Activated CD8-positive, alpha-beta T cell treated with anti-CD3 and anti-CD28 coated beads for 36 hours (primary cell): ENCODE measurements around the gene UBASH3A. TPM values are rescaled to one million over a fixed set of nuclear protein-coding genes. Genes with fewer than 3 reads are reported as not detected.
A peak's percentile ranks its signal among the peaks of the same experiment; 100 is the strongest.

Source experiments
- ATAC-seq: fragments of 200-7000 bp; cut with Tn5 transposase; one replicate; pipeline ENCODE4 v1.10.0; 2021; ENCODE audit warnings: mild to moderate bottlenecking, moderate library complexity
- CTCF ChIA-PET: fragments of 350-600 bp; sonication (Branson Sonifier 250); formaldehyde crosslinking; loops from one replicate; lab custom pipeline; 2021; ENCODE audit warnings: antibody characterized with exemption; lab: Charles Lee
- POLR2A ChIA-PET: fragments of 350-600 bp; sonication (Branson Sonifier 250); formaldehyde crosslinking; loops from one replicate; lab custom pipeline; 2021; ENCODE audit warnings: antibody characterized with exemption; lab: Charles Lee
- DNase-seq: peaks from one replicate; pipeline ENCODE4 v3.0.0-alpha.2; 2020
- H3K27ac Mint-ChIP-seq: one replicate; pipeline ENCODE4 v1.8.0; 2021; ENCODE audit warnings: mild to moderate bottlenecking, mixed read lengths
- H3K27me3 Mint-ChIP-seq: one replicate; pipeline ENCODE4 v1.8.0; 2021; ENCODE audit warnings: mixed read lengths
- H3K36me3 Mint-ChIP-seq: one replicate; pipeline ENCODE4 v1.8.0; 2021; ENCODE audit warnings: low read depth, mixed read lengths
- H3K4me1 Mint-ChIP-seq: one replicate; pipeline ENCODE4 v1.8.0; 2021; ENCODE audit warnings: low read depth, mixed read lengths
- H3K4me3 Mint-ChIP-seq: one replicate; pipeline ENCODE4 v1.8.0; 2021; ENCODE audit warnings: mild to moderate bottlenecking, moderate library complexity, mixed read lengths
- H3K9me3 Mint-ChIP-seq: one replicate; pipeline ENCODE4 v1.8.0; 2021; ENCODE audit warnings: mixed read lengths
- CTCF ChIP-seq: fragments of 200-600 bp; IDR thresholded peaks from one replicate; pipeline ENCODE4 v1.8.0; 2022; ENCODE audit warnings: antibody characterized with exemption, mild to moderate bottlenecking
- intact Hi-C: fragments of 100-400 bp; cut with micrococcal nuclease; formaldehyde crosslinking; loops from one replicate; pipeline ENCODE4 v1.10.0; 2022
- total RNA-seq, 2 experiments: library from RNA; stranded (reverse); gene quantifications; one replicate each; pipeline ENCODE4 v1.2.3, GENCODE V29; 2021

UBASH3A gene
- total RNA-seq, 2 experiments from 2014 or later: 48.7 to 52.9 TPM

- Mint-ChIP-seq H3K36me3 (peaks cover 72% of the 10 kb centered on the region), H3K27me3 (no peaks in the 10 kb centered on the region), H3K27ac (no peak overlapping the region), H3K4me1 (peaks cover 33% of the 10 kb centered on the region), H3K4me3 (no peak overlapping the region), H3K9me3 (peaks cover 6% of the 10 kb centered on the region)
- POLR2A ChIA-PET: interaction anchor here (0.8 to 1.7 kb wide), 6 partner anchors 9 to 43 kb away, joined by 3 to 6 read pairs (median 4); no protein-coding TSS in a partner anchor
- intact Hi-C loops: no loop called here
- ATAC-seq: no peak
- TF ChIP-seq CTCF: no peak
- CTCF ChIA-PET: interaction anchor here (1.3 to 1.6 kb wide), 2 partner anchors 11 to 40 kb away, joined by 3 to 4 read pairs; no protein-coding TSS in a partner anchor
- no peak for DNase-seq
Observed at GRCh38 chr21:42377951-42378340, 25.8 kb upstream of the UBASH3A start.

GRCh38 chr21:42378418-42378817, 25.3 kb upstream of the UBASH3A start:
- no peak for DNase-seq
- ChIA-PET POLR2A (interaction anchor here (0.8 to 1.7 kb wide), 5 partner anchors 9 to 42 kb away, joined by 3 to 6 read pairs (median 5); no protein-coding TSS in a partner anchor), CTCF (interaction anchor here (1.3 kb wide), 1 partner anchor 40 kb away, joined by 4 read pairs; no protein-coding TSS in a partner anchor)
- Mint-ChIP-seq H3K36me3 (peaks cover 72% of the 10 kb centered on the region), H3K27ac (no peak overlapping the region), H3K9me3 (peaks cover 6% of the 10 kb centered on the region), H3K27me3 (no peaks in the 10 kb centered on the region), H3K4me3 (no peak overlapping the region), H3K4me1 (peaks cover 29% of the 10 kb centered on the region)
- intact Hi-C loops: no loop called here
- no peak for TF ChIP-seq CTCF
- no peak for ATAC-seq

- Mint-ChIP-seq H3K4me3 (no peak overlapping the region), H3K4me1 (peaks cover 22% of the 10 kb centered on the region), H3K9me3 (peaks cover 6% of the 10 kb centered on the region), H3K27me3 (no peaks in the 10 kb centered on the region), H3K27ac (no peak overlapping the region), H3K36me3 (peaks cover 72% of the 10 kb centered on the region)
- no peak for ATAC-seq
- TF ChIP-seq CTCF: no peak
- intact Hi-C loops: no loop called here
- no peak for DNase-seq
- CTCF ChIA-PET: no interaction called here
- POLR2A ChIA-PET: interaction anchor here (1.0 kb wide), 2 partner anchors 13 to 66 kb away, joined by 3 read pairs; no protein-coding TSS in a partner anchor
Observed at GRCh38 chr21:42379426-42380215, 24.1 kb upstream of the UBASH3A start.

GRCh38 chr21:42381347-42381984, 22.2 kb upstream of the UBASH3A start:
- no peak overlapping the region for H3K27ac Mint-ChIP-seq
- peak; percentile 70 for TF ChIP-seq CTCF

More at GRCh38 chr21:42381347-42381984, 22.2 kb upstream of the UBASH3A start:
- H3K4me1 Mint-ChIP-seq: peaks cover 20% of the 10 kb centered on the region
- H3K27me3 Mint-ChIP-seq: no peaks in the 10 kb centered on the region
- intact Hi-C loops: no loop called here
- H3K9me3 Mint-ChIP-seq: peaks cover 6% of the 10 kb centered on the region
- no peak overlapping the region for H3K4me3 Mint-ChIP-seq
- peak; percentile 53 for DNase-seq
- ChIA-PET CTCF (interaction anchor here (0.7 to 2.5 kb wide), 25 partner anchors 9 to 236 kb away, joined by 3 to 15 read pairs (median 4); partner anchors contain the start of gene UBASH3A), POLR2A (interaction anchor here (0.7 to 2.1 kb wide), 5 partner anchors 12 to 143 kb away, joined by 3 to 7 read pairs (median 3); partner anchors contain the start of gene UBASH3A)
- peak; percentile 68 for ATAC-seq
- peaks cover 79% of the 10 kb centered on the region for H3K36me3 Mint-ChIP-seq
